ENCODE measurements around the gene PHF1.
"Not testable (repeated sequence)": the region's sequence is repeated elsewhere in the genome, so short reads cannot be mapped to it uniquely, and the experiment has no call there.

PHF1 gene

GRCh38 chr6:33391922-33392594, 18.8 kb upstream of the PHF1 start:
- no peak for DNase-seq

DNA sequence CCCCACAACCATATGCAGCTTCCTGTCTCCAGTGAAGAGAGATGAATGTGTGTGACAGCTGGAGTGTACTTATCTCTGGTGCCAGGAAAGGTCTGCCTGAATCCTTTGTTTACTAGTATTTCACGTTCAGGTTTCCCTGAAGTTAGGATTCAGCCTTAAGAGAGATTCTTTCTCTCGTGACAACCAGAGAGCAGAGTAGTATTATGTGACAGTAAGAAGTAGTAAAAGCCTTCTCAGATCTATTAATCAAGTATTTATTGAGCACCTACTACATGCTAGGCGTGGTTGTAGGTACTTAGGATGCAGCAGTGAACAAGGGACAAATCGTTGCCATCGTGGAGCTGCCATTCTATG, 18.2 kb upstream of the PHF1 start:
- no peak for DNase-seq

GRCh38 chr6:33392979-33393378, 17.8 kb upstream of the PHF1 start:
- no peak for DNase-seq

DNA sequence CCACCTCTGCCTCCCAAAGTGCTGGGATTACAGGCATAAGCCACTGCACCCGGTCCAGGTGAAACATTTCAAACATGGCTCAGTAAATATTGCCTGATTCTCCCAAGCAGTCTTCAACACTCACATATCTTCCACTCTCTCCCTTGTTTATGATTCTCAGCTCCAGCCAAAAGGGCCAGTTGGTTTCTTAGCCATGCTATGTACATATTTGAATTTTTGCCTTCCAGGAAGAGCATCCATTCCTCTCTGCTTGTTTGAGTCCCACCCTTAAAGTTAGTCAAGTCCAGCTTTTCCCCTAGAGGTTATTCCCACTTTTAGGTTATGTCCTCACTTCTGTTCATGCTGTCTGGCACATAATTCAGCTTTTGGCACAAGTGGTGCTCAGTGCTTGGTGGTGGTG, 13.3 kb upstream of the PHF1 start:
- no peak for DNase-seq

GRCh38 chr6:33398601-33399000, 12.2 kb upstream of the PHF1 start:
- DNase-seq, result not testable (repeated sequence)

DNA sequence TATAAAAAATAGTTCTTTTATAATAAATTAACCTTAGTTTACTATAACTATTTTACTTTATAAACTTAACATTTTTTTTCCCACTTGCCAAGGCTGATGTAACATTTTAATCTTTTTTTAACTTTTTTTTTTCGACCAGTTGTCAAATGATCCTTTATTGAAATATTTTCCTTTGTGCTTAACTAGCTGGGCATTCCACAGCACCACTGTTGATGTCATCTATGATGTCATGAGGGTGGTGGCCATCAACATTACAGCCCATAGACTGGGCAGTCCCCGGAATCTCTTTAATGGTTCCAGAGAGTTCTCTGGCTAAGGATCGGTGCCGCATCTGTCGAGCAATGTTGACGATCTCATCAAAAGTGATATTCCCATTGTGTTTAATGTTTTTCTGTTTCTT, 10.9 kb upstream of the PHF1 start:
- not testable (repeated sequence) for DNase-seq

GRCh38 chr6:33404884-33405283, 5.9 kb upstream of the PHF1 start:
- no peak for DNase-seq

GRCh38 chr6:33405386-33405940, 5.4 kb upstream of the PHF1 start:
- no peak for DNase-seq

GRCh38 chr6:33406126-33406525, 4.7 kb upstream of the PHF1 start:
- DNase-seq, result no peak

DNA sequence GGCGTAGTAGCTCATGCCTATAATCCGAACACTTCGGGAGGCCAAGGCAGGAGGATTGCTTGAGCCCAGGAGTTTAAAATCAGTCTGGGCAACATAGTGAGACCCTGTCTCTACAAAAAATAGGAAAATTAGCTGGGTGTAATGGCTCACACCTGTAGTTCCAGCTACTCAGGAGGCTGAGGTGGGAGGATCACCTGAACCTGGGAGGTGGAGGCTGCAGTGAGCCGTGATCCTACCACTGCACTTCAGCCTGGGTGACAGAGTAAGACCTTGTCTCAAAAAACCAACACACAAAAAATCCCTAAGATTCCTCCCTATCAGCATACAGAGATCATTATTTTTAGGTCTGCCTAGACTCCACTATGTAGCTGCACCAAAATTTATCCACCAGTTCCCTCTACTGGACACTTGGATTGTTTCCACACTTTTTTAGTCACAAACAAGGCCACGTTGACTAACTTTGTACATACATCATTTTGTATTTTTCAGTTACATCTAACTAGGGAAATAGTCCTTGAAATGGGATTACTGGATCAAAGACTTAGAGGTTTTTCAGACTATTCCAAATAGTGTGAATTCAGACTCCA, 3.6 kb upstream of the PHF1 start:
- no peak for DNase-seq

GRCh38 chr6:33410050-33410710, 634 bp upstream of the PHF1 start:
- DNase-seq, result peak; percentile 99

- no peak for DNase-seq
Observed at GRCh38 chr6:33411632-33412005, 805 bp downstream of the PHF1 start.

GRCh38 chr6:33412140-33413009, 1.6 kb downstream of the PHF1 start:
- DNase-seq, result no peak

GRCh38 chr6:33413241-33414120, 2.7 kb downstream of the PHF1 start:
- DNase-seq, result no peak

DNA sequence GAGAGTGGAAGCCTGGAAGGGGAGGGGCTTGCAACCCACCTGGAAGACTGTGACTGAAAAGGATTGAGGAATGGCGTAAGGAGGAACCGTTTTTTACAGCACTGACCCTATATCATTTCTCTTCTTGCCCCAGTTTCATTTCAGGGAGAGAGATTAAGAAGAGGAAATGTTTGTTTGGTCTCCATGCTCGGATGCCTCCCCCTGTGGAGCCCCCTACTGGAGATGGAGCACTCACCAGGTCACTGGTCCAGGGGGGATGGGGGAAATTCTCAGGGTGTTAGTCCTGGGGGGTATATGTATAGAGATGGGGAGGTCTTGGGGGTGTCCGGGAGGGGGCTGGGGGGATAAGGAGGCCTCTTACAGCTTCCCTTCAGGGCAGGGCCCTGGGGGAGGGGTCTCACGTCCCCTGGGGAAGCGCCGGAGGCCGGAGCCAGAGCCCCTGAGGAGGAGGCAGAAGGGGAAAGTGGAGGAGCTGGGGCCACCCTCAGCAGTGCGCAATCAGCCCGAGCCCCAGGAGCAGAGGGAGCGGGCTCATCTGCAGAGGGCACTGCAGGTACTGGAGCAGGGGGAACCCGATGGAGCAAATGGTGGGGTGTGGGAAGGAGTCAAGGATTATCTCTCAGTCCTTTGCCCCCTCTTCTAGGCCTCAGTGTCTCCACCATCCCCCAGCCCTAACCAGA, 3.9 kb downstream of the PHF1 start:
- DNase-seq, result no peak

DNA sequence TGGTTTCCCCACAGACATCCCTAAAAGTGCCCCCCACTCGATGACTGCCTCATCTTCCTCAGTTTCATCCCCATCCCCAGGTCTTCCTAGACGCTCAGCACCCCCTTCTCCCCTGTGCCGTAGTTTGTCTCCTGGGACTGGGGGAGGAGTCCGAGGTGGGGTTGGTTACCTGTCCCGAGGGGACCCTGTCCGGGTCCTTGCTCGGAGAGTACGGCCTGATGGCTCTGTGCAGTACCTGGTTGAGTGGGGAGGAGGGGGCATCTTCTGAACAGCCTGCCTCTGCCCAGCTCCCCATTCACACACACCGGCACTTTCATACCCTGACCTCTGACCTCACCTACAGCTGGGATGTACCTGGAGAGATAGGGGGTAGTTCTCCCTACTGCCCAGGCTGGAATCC, 5.0 kb downstream of the PHF1 start:
- DNase-seq, result no peak

GRCh38 chr6:33416386-33417127, 5.7 kb downstream of the PHF1 start:
- no peak for DNase-seq

GRCh38 chr6:33417128-33417902, 6.5 kb downstream of the PHF1 start:
- no peak for DNase-seq

DNA sequence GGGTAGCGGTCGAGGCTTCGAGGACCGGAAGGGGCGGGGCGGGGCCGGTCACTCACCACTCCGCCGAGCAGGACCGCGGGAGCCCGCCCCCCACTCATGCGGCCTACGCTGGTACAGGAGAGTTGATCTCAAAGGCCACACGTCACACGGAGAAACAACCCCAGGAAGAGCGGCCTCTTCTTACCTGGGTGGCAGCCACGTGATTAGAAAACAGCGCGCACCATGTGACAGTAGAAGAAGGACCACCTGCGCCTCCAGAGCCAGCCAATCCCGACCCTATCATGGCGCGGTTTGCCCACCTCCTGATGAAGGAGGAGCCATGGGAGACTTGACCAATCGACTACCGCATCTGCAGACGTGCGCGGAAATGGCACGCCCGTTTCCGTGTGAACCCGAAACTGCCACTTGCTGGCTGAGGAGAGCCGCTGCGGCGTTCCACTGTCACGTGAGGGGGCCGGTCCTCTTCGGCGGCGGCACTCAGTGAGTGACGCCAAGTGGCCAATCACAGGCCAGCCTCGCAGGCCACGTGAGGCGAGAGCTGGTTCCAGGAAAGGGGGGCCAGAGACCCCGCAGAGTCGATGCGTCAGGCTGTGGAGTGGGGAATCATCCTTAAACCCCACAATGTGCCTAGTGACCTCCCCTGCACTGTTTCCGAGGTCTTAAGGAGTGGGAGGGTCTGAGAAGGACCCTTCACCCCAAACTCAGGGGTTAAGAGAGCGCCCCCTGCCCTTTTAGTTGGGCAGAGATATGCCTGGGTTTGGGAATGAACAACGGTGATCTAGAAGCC, 7.3 kb downstream of the PHF1 start, which contains the start of gene CUTA:
Gene CUTA, minus strand, starts transcription at position 205 of the 787 bp plus-strand sequence. Its CDS starts 107 bp downstream, at position 98.
- peak; percentile 100 for DNase-seq

Data from islet precursor cell (in vitro differentiated cells).